NCI-H2029 (cell line): ENCODE measurements around the gene ZNF410.
"Not testable (repeated sequence)": the region's sequence is repeated elsewhere in the genome, so short reads cannot be mapped to it uniquely, and the experiment has no call there.

Experiments used
- DNase-seq: peaks from one replicate; lab custom pipeline; 2025; lab: John Stamatoyannopoulos, UW

The ZNF410 gene

GRCh38 chr14:73886449-73887317 is at the start of gene ZNF410:
Gene ZNF410 (plus strand): TSS chr14:73886859. CDS start chr14:73892176, 5,317 bp downstream.
- DNase-seq: peak; percentile 55

DNA sequence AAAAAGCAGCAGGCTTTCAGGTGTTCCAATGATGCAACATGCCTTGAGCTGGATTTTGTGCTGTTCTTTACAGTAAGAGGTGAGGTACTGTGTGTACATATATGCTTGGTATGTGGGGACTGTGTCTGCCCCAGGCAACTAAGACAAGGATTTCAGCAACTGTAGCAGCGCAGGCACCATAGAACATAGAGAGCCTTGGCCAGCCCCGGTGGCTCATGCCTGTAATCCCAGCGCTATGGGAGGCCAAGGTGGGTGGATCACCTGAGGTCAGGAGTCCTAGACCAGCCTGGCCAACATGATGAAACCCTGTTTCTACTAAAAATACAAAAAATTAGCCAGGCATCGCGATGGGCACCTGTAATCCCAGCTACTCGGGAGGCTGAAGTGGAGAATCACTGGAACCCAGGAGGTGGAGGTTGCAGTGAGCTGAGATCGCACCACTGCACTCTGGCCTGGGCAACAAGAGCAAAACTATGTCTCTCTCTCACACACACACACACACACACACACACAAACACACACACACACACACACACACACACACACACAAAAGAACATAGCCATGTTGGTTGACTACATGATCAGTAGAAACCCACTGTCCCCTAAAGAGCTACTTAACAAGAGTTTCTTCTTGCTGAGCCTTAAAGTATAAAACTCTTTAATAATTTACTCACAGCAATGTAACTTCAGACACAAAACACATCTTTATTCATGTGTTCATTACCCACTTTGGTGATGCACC is 48.2 kb upstream of the ZNF410 start:
- not testable (repeated sequence) for DNase-seq

- DNase-seq: no peak
Measured at GRCh38 chr14:73842201-73842600, 44.5 kb upstream of the ZNF410 start.

DNA sequence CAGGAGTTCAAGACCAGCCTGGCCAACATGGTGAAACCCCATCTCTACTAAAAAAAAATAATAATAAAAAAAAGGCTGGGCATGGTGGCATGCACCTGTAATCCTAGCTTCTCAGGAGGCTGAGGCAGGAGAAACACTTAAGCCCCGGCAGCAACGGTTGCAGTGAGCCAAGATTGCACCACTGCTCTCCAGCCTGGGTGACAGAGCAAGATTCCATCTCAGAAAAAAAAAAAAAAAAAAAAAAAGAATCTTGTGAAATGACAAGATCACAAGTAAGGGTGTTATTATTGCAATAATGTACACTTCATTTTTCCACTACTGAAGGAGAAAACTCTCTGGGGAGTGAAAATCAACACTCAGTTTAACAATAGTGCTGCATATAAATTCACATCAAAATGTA is 43.8 kb upstream of the ZNF410 start:
- DNase-seq: no peak

DNA sequence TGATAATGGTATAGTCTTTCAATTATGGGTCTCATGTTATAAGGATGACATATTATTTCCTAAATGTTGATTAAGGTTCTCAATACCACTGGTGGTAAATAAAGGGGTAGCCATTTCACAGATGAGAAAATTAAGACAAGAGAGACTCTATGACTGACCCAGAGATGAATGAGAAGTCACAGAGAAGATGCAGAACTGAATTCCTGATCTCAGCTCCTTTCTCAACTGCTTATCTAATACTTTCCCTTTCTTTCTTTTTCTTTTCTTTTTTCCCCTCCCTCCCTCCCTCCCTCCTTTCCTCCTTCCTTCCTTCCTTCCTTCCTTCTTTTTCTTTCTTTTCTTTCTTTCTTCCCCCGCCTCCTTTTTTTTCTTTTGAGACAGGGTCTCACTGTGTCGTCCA is 43.4 kb upstream of the ZNF410 start:
- no peak for DNase-seq

- no peak for DNase-seq
Measured at GRCh38 chr14:73846947-73847346, 39.7 kb upstream of the ZNF410 start.

GRCh38 chr14:73851000-73851399 is 35.7 kb upstream of the ZNF410 start:
- no peak for DNase-seq

DNA sequence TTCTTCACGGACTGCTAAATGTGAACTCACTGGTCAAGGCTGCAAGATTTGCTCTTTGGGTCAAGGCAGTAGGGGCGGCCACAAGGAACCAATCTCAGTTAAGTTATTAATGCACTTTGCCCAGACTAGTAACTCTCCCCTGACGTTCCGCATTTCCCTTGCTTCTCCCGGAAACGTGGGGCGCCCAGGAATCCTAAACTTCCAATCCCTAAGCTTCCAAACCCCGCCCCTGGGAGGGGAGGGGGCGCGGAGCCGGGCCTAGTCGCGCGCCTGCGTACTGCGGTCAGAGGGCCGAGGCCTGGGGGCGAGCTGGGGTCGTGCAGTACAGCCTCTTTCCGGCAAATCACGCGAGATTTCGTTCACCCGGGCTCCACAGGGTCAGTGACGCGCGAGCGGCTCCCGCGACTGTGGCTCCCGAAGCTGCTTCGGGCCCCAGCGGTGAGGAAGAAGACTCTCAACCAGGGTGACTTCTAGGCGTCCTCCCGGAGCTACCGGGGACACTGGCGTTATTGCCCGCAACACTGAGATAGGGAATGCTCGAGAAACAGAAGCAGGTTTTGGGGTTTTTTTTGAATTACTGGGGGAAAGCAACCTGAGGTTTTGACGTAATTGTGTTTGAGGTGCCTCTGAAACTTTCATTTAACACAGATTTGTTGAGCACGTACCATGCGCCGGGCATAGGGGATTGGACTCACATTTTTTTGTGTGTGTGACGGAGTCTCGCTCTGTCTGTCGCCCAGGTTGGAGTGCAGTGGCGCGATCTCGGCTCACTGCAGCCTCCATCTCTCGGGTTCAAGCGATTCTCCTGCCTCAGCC is 34.9 kb upstream of the ZNF410 start, which contains the start of gene PTGR2:
PTGR2 (plus strand) TSS at position 265 of the 816 bp plus-strand sequence. CDS start 7,032 bp downstream, outside the sequence.
- DNase-seq: peak; percentile 69

GRCh38 chr14:73859145-73859544 is 27.5 kb upstream of the ZNF410 start:
- DNase-seq: no peak

DNA sequence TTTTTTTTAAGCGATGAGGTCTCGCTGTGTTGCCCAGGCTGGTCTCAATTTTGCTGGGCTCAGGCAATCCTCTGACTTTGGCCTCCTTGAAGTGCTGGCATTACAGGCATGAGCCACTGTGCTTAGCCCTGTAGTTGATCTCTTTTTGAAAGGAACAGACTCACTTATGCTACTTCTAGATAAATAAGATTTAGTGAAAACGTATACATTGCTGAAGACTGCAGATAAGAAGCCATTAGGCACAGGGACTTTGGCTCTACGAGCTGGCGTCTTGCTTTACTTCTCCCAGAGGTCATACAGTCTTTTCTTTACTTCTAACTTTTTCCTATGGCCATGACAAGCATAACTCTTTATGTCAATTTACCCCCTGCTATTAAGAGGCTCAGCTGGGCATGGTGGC is 25.6 kb upstream of the ZNF410 start:
- DNase-seq: no peak

DNA sequence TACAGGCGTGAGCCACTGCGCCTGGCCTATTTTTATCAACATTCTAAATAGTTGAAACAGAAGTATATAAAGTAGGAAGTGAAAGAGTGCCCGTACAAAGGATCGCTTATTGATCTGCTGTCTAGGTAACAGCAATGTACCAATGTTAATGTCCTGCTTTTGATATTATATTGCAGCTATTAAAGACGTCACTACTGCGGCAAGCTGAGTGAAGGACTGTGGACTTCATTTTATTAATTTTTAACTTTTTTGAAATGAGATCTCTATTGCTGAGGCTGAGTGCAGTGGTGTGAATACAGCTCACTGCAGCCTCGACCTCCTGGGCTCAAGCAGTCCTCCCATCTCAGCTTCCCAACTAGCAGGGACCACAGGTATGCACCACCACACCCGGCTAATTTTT is 24.2 kb upstream of the ZNF410 start:
- no peak for DNase-seq

GRCh38 chr14:73863209-73863608 is 23.4 kb upstream of the ZNF410 start:
- DNase-seq: no peak

DNA sequence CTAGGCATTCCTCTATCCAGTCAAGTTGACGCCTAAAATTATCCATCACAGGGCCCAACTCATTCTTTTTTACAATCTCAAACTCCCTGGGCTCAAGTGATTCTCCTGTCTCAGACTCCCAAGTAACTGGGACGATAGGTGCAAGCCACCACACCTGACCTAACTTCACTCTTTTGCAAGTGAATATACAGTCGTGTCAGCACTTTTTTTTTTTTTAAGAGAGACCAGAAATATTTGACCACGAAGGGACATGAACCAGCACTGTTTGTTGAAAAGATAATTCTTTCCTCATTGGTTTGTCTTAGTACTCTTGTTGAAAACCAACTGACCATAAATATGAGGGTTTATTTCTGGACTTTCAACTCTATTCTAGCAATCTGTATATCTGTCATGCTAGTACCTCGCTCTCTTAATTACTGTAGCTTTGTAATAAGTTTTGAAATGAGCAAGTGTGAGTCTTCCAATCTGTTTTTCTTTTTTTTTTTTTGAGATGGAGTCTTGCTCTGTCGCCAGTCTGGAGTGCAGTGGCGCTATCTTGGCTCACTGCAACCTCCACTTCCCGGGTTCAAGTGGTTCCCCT is 21.0 kb upstream of the ZNF410 start:
- no peak for DNase-seq

- DNase-seq: not testable (repeated sequence)
Measured at GRCh38 chr14:73869754-73870153, 16.9 kb upstream of the ZNF410 start.

DNA sequence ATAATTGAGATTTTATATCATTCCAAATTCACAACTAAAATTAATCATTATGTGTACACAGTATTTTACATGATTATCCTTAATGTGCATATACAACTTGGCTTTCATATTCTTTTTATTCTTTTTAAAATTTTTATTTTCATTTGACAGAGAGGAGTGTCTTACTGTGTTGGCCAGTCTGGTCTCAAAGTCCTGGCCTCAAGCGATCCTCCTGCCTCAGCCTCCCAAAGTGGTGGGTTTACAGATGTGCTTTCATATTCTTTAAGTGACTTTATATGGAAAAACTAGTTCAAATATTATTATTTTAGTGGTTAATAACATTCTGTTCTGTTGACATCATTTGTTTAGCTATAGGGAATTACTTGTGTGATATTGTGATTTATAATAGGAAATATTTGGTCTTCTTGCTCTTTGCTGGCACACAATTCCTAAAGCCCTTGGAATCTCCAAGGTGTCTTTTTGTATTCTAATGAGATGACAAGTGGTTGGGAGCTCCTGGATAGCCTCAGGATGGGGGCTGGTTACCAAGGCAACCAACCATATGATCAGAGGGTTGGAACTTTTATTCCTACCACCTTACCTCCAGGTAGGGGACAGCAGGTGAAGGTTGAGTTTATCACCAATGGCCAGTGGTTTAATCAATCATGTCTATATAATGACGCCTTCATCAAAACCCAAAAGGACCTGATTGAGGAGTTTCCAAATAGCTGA is 16.0 kb upstream of the ZNF410 start:
- no peak for DNase-seq

DNA sequence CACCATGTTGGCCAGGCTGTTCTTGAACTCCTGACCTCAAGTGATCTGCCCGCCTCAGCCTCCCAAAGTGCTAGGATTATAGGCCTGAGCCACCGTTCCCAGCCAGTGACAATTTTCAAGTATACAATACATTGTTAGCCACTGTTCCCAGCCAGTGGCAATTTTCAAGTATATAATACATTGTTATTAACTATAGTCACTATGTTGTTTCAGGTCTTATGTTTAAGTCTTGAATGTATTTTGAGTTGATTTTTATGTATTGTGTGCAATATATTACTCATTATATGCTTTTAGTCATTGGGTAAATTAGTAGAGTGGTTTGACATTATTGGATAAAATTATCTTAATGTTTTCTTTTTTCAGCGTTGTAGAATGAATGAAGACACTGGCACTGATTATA is 13.0 kb upstream of the ZNF410 start:
- DNase-seq: no peak

GRCh38 chr14:73877790-73878189 is 8.9 kb upstream of the ZNF410 start:
- DNase-seq: peak; percentile 9

GRCh38 chr14:73878436-73878835 is 8.2 kb upstream of the ZNF410 start:
- no peak for DNase-seq

- DNase-seq: no peak
Measured at GRCh38 chr14:73879027-73879426, 7.6 kb upstream of the ZNF410 start.

GRCh38 chr14:73884438-73885190 is 2.0 kb upstream of the ZNF410 start:
- DNase-seq: no peak

- DNase-seq: no peak
Measured at GRCh38 chr14:73887318-73887616, 608 bp downstream of the ZNF410 start.
